ENCODE results near the gene FCN3. TPM values are rescaled to one million over a fixed set of nuclear protein-coding genes. Genes with fewer than 3 reads are reported as not detected.

Gene FCN3
- total RNA-seq, 1 donor from 2014 or later: 1,125 TPM

- DNase-seq (no peak), ATAC-seq (no peak)
- Histone ChIP-seq H3K4me1 (peaks cover 51% of the 10 kb centered on the region), H3K36me3 (peaks cover 7% of the 10 kb centered on the region), H3K4me3 (no peak overlapping the region), H3K27me3 (ENCODE audit: low read depth) (no peaks in the 10 kb centered on the region), H3K9me3 (no peaks in the 10 kb centered on the region), H3K27ac (no peak overlapping the region)
- TF ChIP-seq CTCF (IDR thresholded peaks at IDR 0.05): no peak
- intact Hi-C loops (cut with DNase I): no loop called here
Measured at GRCh38 chr1:27346991-27347624, 27.5 kb downstream of the FCN3 start.

GRCh38 chr1:27346357-27346756, 28.3 kb downstream of the FCN3 start:
- H3K4me3 ChIP-seq: no peak overlapping the region
- H3K36me3 ChIP-seq: peaks cover 7% of the 10 kb centered on the region
- no peaks in the 10 kb centered on the region for H3K27me3 ChIP-seq (ENCODE audit: low read depth)
- intact Hi-C loops (cut with DNase I): no loop called here
- no peak for TF ChIP-seq CTCF (IDR thresholded peaks at IDR 0.05)
- ATAC-seq: no peak
- peaks cover 57% of the 10 kb centered on the region for H3K4me1 ChIP-seq
- no peaks in the 10 kb centered on the region for H3K9me3 ChIP-seq
- DNase-seq: no peak
- H3K27ac ChIP-seq: no peak overlapping the region

GRCh38 chr1:27345272-27345671, 29.4 kb downstream of the FCN3 start:
- Histone ChIP-seq H3K27ac (no peak overlapping the region), H3K4me1 (peaks cover 51% of the 10 kb centered on the region), H3K36me3 (peaks cover 2% of the 10 kb centered on the region), H3K9me3 (no peaks in the 10 kb centered on the region), H3K27me3 (ENCODE audit: low read depth) (no peaks in the 10 kb centered on the region), H3K4me3 (no peak overlapping the region)
- TF ChIP-seq CTCF (IDR thresholded peaks at IDR 0.05): no peak
- intact Hi-C loops (cut with DNase I): no loop called here
- no peak for DNase-seq
- no peak for ATAC-seq

GRCh38 chr1:27343639-27344025, 31.0 kb downstream of the FCN3 start:
- H3K36me3 ChIP-seq: peaks cover 7% of the 10 kb centered on the region
- no peaks in the 10 kb centered on the region for H3K27me3 ChIP-seq (ENCODE audit: low read depth)
- peak overlapping the region; percentile 61 for H3K4me3 ChIP-seq
- ATAC-seq (no peak), DNase-seq (no peak)
- peaks cover 37% of the 10 kb centered on the region for H3K4me1 ChIP-seq
- no peak for TF ChIP-seq CTCF (IDR thresholded peaks at IDR 0.05)
- intact Hi-C loops (cut with DNase I): no loop called here
- no peaks in the 10 kb centered on the region for H3K9me3 ChIP-seq
- H3K27ac ChIP-seq: peak overlapping the region; percentile 78

- no peak for TF ChIP-seq CTCF (IDR thresholded peaks at IDR 0.05)
- DNase-seq (peak; percentile 82), ATAC-seq (peak; percentile 81 to 83)
- Histone ChIP-seq H3K27ac (peak overlapping the region; percentile 78), H3K4me3 (peak overlapping the region; percentile 61), H3K9me3 (no peaks in the 10 kb centered on the region), H3K36me3 (peaks cover 10% of the 10 kb centered on the region), H3K27me3 (ENCODE audit: low read depth) (no peaks in the 10 kb centered on the region), H3K4me1 (peaks cover 37% of the 10 kb centered on the region)
- intact Hi-C loops (cut with DNase I): no loop called here
Measured at GRCh38 chr1:27342778-27343638, 31.6 kb downstream of the FCN3 start.
